Measurements from ENCODE around the gene OR2T4.

The OR2T4 gene

GRCh38 chr1:248380854-248381253 is 19.4 kb downstream of the OR2T4 start:
- in situ Hi-C loops (cut with HindIII; ENCODE audit: low pct_ligation_motif_present, low sequenced_read_pairs), result no loop called here
- Histone ChIP-seq H3K4me3 (ENCODE audit: low read depth, low read length) (no peak overlapping the region), H3K27ac (no peak overlapping the region), H3K27me3 (replicated peaks) (no peaks in the 10 kb centered on the region), H3K36me3 (replicated peaks) (no peaks in the 10 kb centered on the region)
- DNase-seq, result no peak
- TF ChIP-seq CTCF (IDR thresholded peaks at IDR 0.05; ENCODE audit: low read depth, low read length, missing control alignments), result no peak

GRCh38 chr1:248388426-248388825 is 27.0 kb downstream of the OR2T4 start:
- Histone ChIP-seq H3K27me3 (replicated peaks) (no peaks in the 10 kb centered on the region), H3K36me3 (replicated peaks) (no peaks in the 10 kb centered on the region), H3K4me3 (ENCODE audit: low read depth, low read length) (no peak overlapping the region), H3K27ac (no peak overlapping the region)
- in situ Hi-C loops (cut with HindIII; ENCODE audit: low pct_ligation_motif_present, low sequenced_read_pairs), result no loop called here
- DNase-seq, result no peak
- no peak for TF ChIP-seq CTCF (IDR thresholded peaks at IDR 0.05; ENCODE audit: low read depth, low read length, missing control alignments)

GRCh38 chr1:248393050-248393449 is 31.6 kb downstream of the OR2T4 start:
- Histone ChIP-seq H3K27me3 (replicated peaks) (no peaks in the 10 kb centered on the region), H3K27ac (no peak overlapping the region), H3K36me3 (replicated peaks) (no peaks in the 10 kb centered on the region), H3K4me3 (ENCODE audit: low read depth, low read length) (no peak overlapping the region)
- DNase-seq, result no peak
- no peak for TF ChIP-seq CTCF (IDR thresholded peaks at IDR 0.05; ENCODE audit: low read depth, low read length, missing control alignments)
- in situ Hi-C loops (cut with HindIII; ENCODE audit: low pct_ligation_motif_present, low sequenced_read_pairs), result no loop called here

GRCh38 chr1:248402748-248403147 is 41.3 kb downstream of the OR2T4 start, which contains the start of gene OR2T1:
Gene OR2T1 (plus strand): TSS chr1:248403048. CDS start chr1:248406148, 3,100 bp downstream.
- no peak within 1 kb of the TSS for H3K4me3 ChIP-seq (ENCODE audit: low read depth, low read length)
- no peak within 1 kb of the TSS for H3K27ac ChIP-seq
- TF ChIP-seq CTCF (IDR thresholded peaks at IDR 0.05; ENCODE audit: low read depth, low read length, missing control alignments), result no peak
- DNase-seq, result no peak
- H3K36me3 ChIP-seq (replicated peaks), result no peaks in the 10 kb centered on the region
- no peaks in the 10 kb centered on the region for H3K27me3 ChIP-seq (replicated peaks)
- in situ Hi-C loops (cut with HindIII; ENCODE audit: low pct_ligation_motif_present, low sequenced_read_pairs), result no loop called here

GRCh38 chr1:248404024-248404423 is 42.6 kb downstream of the OR2T4 start:
- Histone ChIP-seq H3K27me3 (replicated peaks) (no peaks in the 10 kb centered on the region), H3K27ac (no peak overlapping the region), H3K36me3 (replicated peaks) (no peaks in the 10 kb centered on the region), H3K4me3 (ENCODE audit: low read depth, low read length) (no peak overlapping the region)
- no peak for DNase-seq
- in situ Hi-C loops (cut with HindIII; ENCODE audit: low pct_ligation_motif_present, low sequenced_read_pairs), result no loop called here
- TF ChIP-seq CTCF (IDR thresholded peaks at IDR 0.05; ENCODE audit: low read depth, low read length, missing control alignments), result no peak

All from brain microvascular endothelial cell (primary cell).